Umbilical cord (tissue), 2 donors: Measurements from ENCODE around the gene C1R. TPM values are rescaled to one million over a fixed set of nuclear protein-coding genes. Genes with fewer than 3 reads are reported as not detected.
"Not testable (repeated sequence)": the region's sequence is repeated elsewhere in the genome, so short reads cannot be mapped to it uniquely, and the experiment has no call there.

Experiments
- DNase-seq: peaks from one replicate; pipeline ENCODE4 v3.0.0-alpha.2; 2015; ENCODE audit warnings: low spot score
- total RNA-seq: library from RNA; depleted of rRNA; stranded (reverse); fragments of >200 nt; gene quantifications from one replicate; pipeline ENCODE4 v1.2.3, GENCODE V29; 2014; ENCODE audit warnings: low replicate concordance; ENCODE audit not compliant: insufficient read depth

C1R gene
- total RNA-seq, 1 donor from 2014 or later, result 141 TPM

DNA sequence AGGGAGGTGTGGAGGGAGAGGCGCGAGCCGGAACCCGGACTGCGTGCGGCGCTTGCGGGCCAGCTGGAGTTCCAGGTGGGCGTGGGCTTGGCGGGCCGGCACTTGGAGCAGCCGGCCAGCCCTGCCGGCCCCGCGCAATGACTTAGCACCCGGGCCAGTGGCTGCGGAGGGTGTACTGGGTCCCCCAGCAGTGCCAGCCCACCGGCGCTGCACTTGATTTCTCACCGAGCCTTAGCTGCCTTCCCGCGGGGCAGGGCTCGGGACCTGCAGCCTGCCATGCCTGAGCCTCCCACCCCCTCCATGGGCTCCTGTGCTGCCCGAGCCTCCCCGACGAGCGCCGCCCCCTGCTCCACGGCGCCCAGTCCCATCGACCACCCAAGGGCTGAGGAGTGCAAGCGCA is 54.8 kb downstream of the C1R start:
- not testable (repeated sequence) for DNase-seq

DNA sequence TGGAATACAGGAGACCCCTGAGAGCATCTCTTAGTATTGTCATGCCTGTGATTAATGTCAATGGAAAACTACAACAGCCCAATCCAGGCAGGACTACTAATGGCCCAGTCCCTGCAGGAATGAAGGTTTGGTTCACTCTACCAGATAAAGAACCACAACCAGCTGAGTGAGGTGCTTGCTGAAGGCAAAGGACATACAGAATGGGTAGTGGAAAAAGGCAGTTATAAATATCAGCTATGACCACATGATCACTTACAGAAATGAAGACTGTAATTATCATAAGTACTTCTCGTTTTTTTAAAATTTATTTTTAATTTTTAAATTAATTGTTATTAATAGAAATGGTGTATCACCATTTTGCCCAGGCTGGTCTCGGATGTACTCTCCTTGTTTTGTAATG is 56.8 kb downstream of the C1R start:
- no peak for DNase-seq

DNA sequence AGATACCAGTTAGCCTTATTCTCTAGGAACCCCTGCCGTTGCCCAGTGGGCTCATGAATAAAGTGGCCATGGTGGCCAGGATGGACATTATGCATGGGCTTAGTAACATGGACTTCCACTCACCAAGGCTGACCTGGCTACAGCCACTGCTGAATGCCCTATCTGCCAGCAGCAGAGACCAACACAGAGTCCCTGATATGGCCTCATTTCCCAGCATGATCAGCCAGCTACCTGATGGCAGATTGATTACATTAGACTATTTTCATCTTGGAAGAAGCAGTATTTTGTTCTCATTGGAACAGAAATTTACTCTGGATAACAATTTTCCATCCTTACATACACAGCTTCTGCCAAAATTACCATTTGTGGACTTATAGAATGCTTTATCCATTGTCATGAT is 57.8 kb downstream of the C1R start:
- no peak for DNase-seq

GRCh38 chr12:7032990-7033389 is 59.3 kb downstream of the C1R start:
- DNase-seq, result no peak

DNA sequence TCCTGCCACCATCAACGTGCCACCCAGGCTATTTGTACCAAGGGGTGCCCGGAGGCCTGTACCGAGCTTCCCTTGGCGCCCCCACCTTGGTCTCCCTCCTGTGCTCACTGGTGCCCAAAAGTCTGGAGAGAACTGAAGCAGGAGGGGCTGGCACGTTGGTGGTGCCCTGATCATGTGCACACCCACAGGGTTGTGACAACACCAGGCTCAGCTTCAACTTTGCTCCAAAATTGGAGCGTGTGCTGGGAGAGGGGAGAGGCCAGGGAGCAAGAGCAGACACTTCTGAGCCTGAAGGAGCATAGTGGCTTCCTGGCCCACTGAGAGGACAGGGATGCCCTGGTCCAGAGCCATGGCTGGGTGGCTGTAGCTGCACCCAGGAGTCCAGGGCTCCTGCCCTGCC is 60.9 kb downstream of the C1R start:
- no peak for DNase-seq

Other genes starting within 250 kb of the C1R start
- 11.1 TPM for gene CDCA3, start 241.2 kb downstream of the C1R start, total RNA-seq
- 50.6 TPM for gene USP5, start 240.3 kb downstream of the C1R start, total RNA-seq
- gene TPI1, start 224.9 kb downstream of the C1R start, total RNA-seq, result 743 TPM
- 7.0 TPM for gene SPSB2, start 219.1 kb downstream of the C1R start, total RNA-seq
- gene LRRC23, start 187.6 kb downstream of the C1R start, total RNA-seq, result 8.4 TPM
- gene ENO2, start 177.9 kb downstream of the C1R start, total RNA-seq, result 19.7 TPM
- 7.9 TPM for gene ATN1, start 164.5 kb downstream of the C1R start, total RNA-seq
- gene RNU7-1, start 148.6 kb downstream of the C1R start, total RNA-seq, result not detected
- 228 TPM for gene C12orf57, start 148.4 kb downstream of the C1R start, total RNA-seq
- gene PTPN6, start 141.1 kb downstream of the C1R start, total RNA-seq, result 18.3 TPM
- gene PHB2, start 121.8 kb downstream of the C1R start, total RNA-seq, result 147 TPM
- gene EMG1, start 121.5 kb downstream of the C1R start, total RNA-seq, result 17.6 TPM
- gene LPCAT3, start 74.0 kb downstream of the C1R start, total RNA-seq, result 4.8 TPM
- 201 TPM for gene C1S, start 31.7 kb downstream of the C1R start, total RNA-seq
- 56.3 TPM for gene C1RL, start 16.8 kb upstream of the C1R start, total RNA-seq
- gene RBP5, start 36.4 kb upstream of the C1R start, total RNA-seq, result 3.9 TPM
- 15.4 TPM for gene CLSTN3, start 37.9 kb upstream of the C1R start, total RNA-seq
- 43.3 TPM for gene PEX5, start 97.2 kb upstream of the C1R start, total RNA-seq
- not detected for gene ACSM4, start 211.6 kb upstream of the C1R start, total RNA-seq